Activated CD4-positive, alpha-beta T cell treated with anti-CD3 and anti-CD28 coated beads for 4 hours (primary cell): ENCODE measurements around the gene SLC36A4.
"Not testable (repeated sequence)": the region's sequence is repeated elsewhere in the genome, so short reads cannot be mapped to it uniquely, and the experiment has no call there.

Source experiments
- DNase-seq, 2 donors: peaks; one replicate each; pipeline ENCODE4 v3.0.0-alpha.2; 2020

Gene SLC36A4

DNA sequence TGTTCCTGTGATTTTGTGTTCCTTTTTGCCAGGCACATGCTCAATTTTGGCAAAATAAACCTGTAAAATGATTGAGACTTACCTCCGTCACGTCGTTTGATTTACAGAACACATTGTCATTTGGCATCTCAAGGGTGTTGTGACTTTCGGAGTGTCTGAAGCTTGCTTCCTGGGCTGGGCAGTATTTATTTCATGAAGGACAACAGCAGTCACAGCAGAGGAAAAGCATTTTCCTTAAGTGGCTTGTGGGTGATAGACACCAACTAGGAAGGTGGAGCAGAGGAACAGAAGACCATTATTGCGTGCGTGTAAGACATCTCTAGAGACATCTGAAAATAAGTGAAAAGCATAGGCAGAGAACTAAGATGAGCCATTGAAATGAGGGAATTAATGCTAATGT lies 80.2 kb downstream of the SLC36A4 start:
- no peak for DNase-seq

DNA sequence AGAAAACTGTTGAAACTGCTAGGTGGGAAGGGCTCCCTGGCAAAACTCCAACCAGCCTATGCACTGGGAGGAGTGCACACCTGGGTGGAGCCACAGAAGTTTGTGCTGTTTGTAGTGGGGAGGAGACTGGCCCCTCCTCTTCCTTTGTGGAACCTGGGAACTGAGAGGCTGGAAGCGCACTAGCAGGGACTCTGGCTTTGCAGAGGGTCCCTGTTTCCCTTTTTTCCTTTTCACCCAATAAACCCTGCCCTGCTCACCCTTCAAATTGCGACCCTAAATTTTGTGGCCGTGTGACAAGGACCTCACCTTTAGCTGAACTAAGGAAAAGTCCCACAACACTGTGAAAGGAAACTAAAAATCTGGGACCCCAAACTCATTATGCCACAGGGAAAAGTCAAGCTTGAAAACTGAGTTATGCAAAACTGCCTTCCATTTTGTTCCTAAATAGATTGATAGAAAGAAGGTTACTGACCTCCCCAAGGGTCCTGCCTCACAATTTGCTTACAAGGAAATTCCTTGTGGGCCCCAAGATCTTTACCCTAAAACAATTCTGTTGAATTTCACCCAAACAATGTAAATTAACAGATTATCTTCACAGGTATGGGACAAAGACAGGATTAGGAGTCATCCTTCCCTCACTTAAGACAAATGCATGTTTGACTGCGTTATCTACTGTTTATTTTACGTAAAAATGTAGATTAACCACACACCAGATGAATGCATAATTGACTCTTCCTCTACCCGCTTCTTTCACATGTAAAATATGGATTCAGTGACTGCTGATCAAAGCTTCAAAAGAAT lies 81.0 kb downstream of the SLC36A4 start:
- no peak for DNase-seq

DNA sequence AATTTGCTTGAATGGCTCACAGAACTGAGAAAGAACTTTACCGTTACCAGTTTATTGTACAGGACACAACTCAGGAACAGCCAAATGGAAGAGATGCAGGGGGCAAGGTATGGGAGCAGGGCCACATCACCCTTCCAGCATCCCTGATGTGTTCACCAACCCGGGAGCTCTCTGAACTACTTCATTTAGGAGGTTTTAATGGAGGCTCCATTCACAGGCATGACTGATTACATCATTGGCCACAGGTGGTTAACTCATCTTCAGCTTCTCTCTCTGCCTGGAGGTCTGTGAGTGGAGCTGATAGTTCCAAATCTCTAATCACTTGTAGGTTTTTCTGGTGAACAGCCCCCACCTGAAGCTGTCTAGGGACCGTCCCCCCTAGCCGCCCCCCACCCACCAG lies 83.5 kb downstream of the SLC36A4 start:
- no peak for DNase-seq

- no peak for DNase-seq
These were observed 84.0 kb downstream of the SLC36A4 start for GRCh38 chr11:93113824-93114223.

- DNase-seq = not testable (repeated sequence)
These were observed 86.6 kb downstream of the SLC36A4 start for GRCh38 chr11:93111147-93111546.

GRCh38 chr11:93100211-93100610 lies 97.6 kb downstream of the SLC36A4 start:
- no peak for DNase-seq

GRCh38 chr11:93099806-93100205 lies 98.0 kb downstream of the SLC36A4 start:
- no peak for DNase-seq
